HepG2 (cell line): ENCODE results near the gene PLPPR5. TPM values are rescaled to one million over a fixed set of nuclear protein-coding genes. Genes with fewer than 3 reads are reported as not detected.

Experiments used
- ATAC-seq: fragments of 200-7000 bp; cut with Tn5 transposase; 3 replicates; pipeline ENCODE4 v1.9.1; 2020; ENCODE audit warnings: mild to moderate bottlenecking, moderate library complexity
- BruUV-seq: library from RNA; stranded (reverse); fragments of 400-500 nt; replicated peaks from 2 replicates; lab custom pipeline; 2021; lab: Mats Ljungman, UMichigan
- CTCF ChIA-PET: fragments of 300-600 bp; formaldehyde crosslinking; extraction: SDS; loops from one replicate; lab custom pipeline; 2021; ENCODE audit warnings: low total read pairs, inconsistent platforms, low intra/inter-chr PET ratio; lab: Yijun Ruan, JAX
- POLR2A ChIA-PET: fragments of 350-600 bp; sonication (Branson Sonifier 250); formaldehyde crosslinking; loops from one replicate; lab custom pipeline; 2020; ENCODE audit warnings: antibody characterized with exemption, inconsistent platforms; lab: Yijun Ruan, JAX
- DNase-seq: peaks from one replicate; pipeline ENCODE4 v3.0.0-alpha.2; 2015; ENCODE audit warnings: low spot score
- FAIRE-seq: peaks from 3 replicates; lab custom pipeline; 2011; peaks lifted over from hg19 to GRCh38; lab: Jason Lieb, UNC
- H2AFZ ChIP-seq: one replicate; pipeline ENCODE4 v1.6.1; 2011; ENCODE audit warnings: low read length, inconsistent platforms
- H3K27ac ChIP-seq: fragments of 300-600 bp; 3 replicates; pipeline ENCODE4 v1.8.0; 2011; ENCODE audit warnings: mixed run types, mild to moderate bottlenecking, mixed read lengths, low read length, inconsistent platforms; ENCODE audit not compliant: insufficient read depth; ENCODE audit errors: extremely low read length
- H3K27me3 ChIP-seq, 2 experiments: fragments of 200-600 bp in 1 of 2; 2 replicates in 1 of 2; 3 replicates in 1 of 2; pipeline versions ENCODE4 v1.6.0 to v1.8.0; 2011; ENCODE audit warnings: low read length in 2 of 2, mild to moderate bottlenecking in 2 of 2, moderate library complexity in 2 of 2, inconsistent platforms in 1 of 2; ENCODE audit not compliant: insufficient read depth in 2 of 2, control insufficient read depth in 1 of 2
- H3K36me3 ChIP-seq, 2 experiments: fragments of 200-600 bp in 1 of 2; replicated peaks in 1 of 2; 2 replicates in 1 of 2; 3 replicates in 1 of 2; pipeline versions ENCODE4 v1.5.1 to v1.8.0; 2011; ENCODE audit warnings: low read length in 2 of 2, inconsistent platforms in 1 of 2; ENCODE audit not compliant: insufficient read depth in 2 of 2, control insufficient read depth in 1 of 2
- H3K4me1 ChIP-seq: 2 replicates; pipeline ENCODE4 v1.5.1; 2012; ENCODE audit warnings: low read length, inconsistent platforms; ENCODE audit not compliant: insufficient read depth
- H3K4me2 ChIP-seq: 2 replicates; pipeline ENCODE4 v1.6.0; 2011; ENCODE audit warnings: low read depth, low read length, inconsistent platforms
- H3K4me3 ChIP-seq, 3 experiments: fragments of 200-600 bp in 1 of 3; sonication (generic), shearing (Covaris generic) in 1 of 3; replicated peaks in 1 of 3; 2 replicates each; pipeline ENCODE4 v1.5.1; 2011 to 2016; ENCODE audit warnings: low read length in 3 of 3, inconsistent platforms in 2 of 3, low read depth in 2 of 3, mild to moderate bottlenecking in 2 of 3, control low read depth in 1 of 3, mixed read lengths in 1 of 3; ENCODE audit not compliant: insufficient read depth in 1 of 3
- H3K79me2 ChIP-seq: one replicate; pipeline ENCODE4 v1.6.1; 2011; ENCODE audit warnings: low read length, inconsistent platforms; ENCODE audit not compliant: insufficient read depth
- H3K9ac ChIP-seq: 2 replicates; pipeline ENCODE4 v1.6.0; 2011; ENCODE audit warnings: mild to moderate bottlenecking, low read depth, low read length, inconsistent platforms; ENCODE audit not compliant: insufficient read depth
- H3K9me3 ChIP-seq: 2 replicates; pipeline ENCODE4 v1.5.1; 2012; ENCODE audit warnings: mild to moderate bottlenecking, low read length
- H4K20me1 ChIP-seq: 2 replicates; pipeline ENCODE4 v1.6.0; 2011; ENCODE audit warnings: inconsistent platforms, mild to moderate bottlenecking, low read length, moderate library complexity; ENCODE audit not compliant: insufficient read depth
- CREB3 ChIP-seq: sonication (generic); formaldehyde crosslinking; IDR thresholded peaks from 2 replicates; pipeline ENCODE4 v1.5.0; 2020; ENCODE audit warnings: missing genetic modification reagents
- FOXK2 ChIP-seq: fragments of 450-650 bp; IDR thresholded peaks from 2 replicates; pipeline ENCODE4 v1.6.1; 2016
- FOXO4 ChIP-seq: sonication (generic); formaldehyde crosslinking; conservative IDR thresholded peaks from 2 replicates; pipeline ENCODE4 v1.8.1; 2023; ENCODE audit warnings: missing genetic modification reagents
- KMT2B ChIP-seq: IDR thresholded peaks from 2 replicates; pipeline ENCODE4 v1.6.1; 2016; ENCODE audit warnings: missing genetic modification reagents, missing compliant biosample characterization
- MNT ChIP-seq: fragments of 450-650 bp; IDR thresholded peaks from 2 replicates; pipeline ENCODE4 v1.6.1; 2016
- RBM39 ChIP-seq: fragments of 200-400 bp; formaldehyde crosslinking; IDR thresholded peaks from one replicate; pipeline ENCODE4 v1.6.1; 2018; ENCODE audit warnings: antibody characterized with exemption, mild to moderate bottlenecking, low read depth, low read length; ENCODE audit not compliant: poor library complexity, severe bottlenecking
- REXO4 ChIP-seq: sonication (generic); formaldehyde crosslinking; IDR thresholded peaks from 2 replicates; pipeline ENCODE4 v1.8.0; 2022; ENCODE audit warnings: missing genetic modification reagents, mild to moderate bottlenecking, borderline replicate concordance
- RFXAP ChIP-seq: sonication (generic); formaldehyde crosslinking; IDR thresholded peaks from 2 replicates; pipeline ENCODE4 v1.4.0; 2020; ENCODE audit warnings: missing genetic modification reagents, borderline replicate concordance
- SAFB2 ChIP-seq: sonication (generic); formaldehyde crosslinking; IDR thresholded peaks from 2 replicates; pipeline ENCODE4 v1.5.1; 2020; ENCODE audit warnings: missing genetic modification reagents, low read depth, mild to moderate bottlenecking, borderline replicate concordance
- SSRP1 ChIP-seq: IDR thresholded peaks from 2 replicates; pipeline ENCODE4 v1.6.1; 2016; ENCODE audit warnings: control low read depth
- THAP11 ChIP-seq: IDR thresholded peaks from 2 replicates; pipeline ENCODE4 v1.6.1; 2016; ENCODE audit warnings: missing biosample characterization, missing genetic modification reagents
- TOE1 ChIP-seq: sonication (generic); formaldehyde crosslinking; IDR thresholded peaks from 2 replicates; pipeline ENCODE4 v1.4.0; 2020; ENCODE audit warnings: mild to moderate bottlenecking, missing genetic modification reagents
- ZBTB39 ChIP-seq: sonication (generic); formaldehyde crosslinking; IDR thresholded peaks from 2 replicates; pipeline ENCODE4 v1.5.0; 2020; ENCODE audit warnings: missing genetic modification reagents
- ZFP82 ChIP-seq: sonication (generic); formaldehyde crosslinking; IDR thresholded peaks from 2 replicates; pipeline ENCODE4 v1.5.1; 2020; ENCODE audit warnings: mild to moderate bottlenecking, missing genetic modification reagents, borderline replicate concordance
- ZNF276 ChIP-seq: sonication (generic); formaldehyde crosslinking; IDR thresholded peaks from 2 replicates; pipeline ENCODE4 v1.4.0; 2020; ENCODE audit warnings: mild to moderate bottlenecking, low read depth, missing genetic modification reagents
- ZNF615 ChIP-seq: sonication (generic); formaldehyde crosslinking; IDR thresholded peaks from 2 replicates; pipeline ENCODE4 v1.5.0; 2020; ENCODE audit warnings: mild to moderate bottlenecking, missing genetic modification reagents, borderline replicate concordance
- ZNF672 ChIP-seq: sonication (generic); formaldehyde crosslinking; IDR thresholded peaks from 2 replicates; pipeline ENCODE4 v1.8.1; 2022; ENCODE audit warnings: missing genetic modification reagents
- ZSCAN25 ChIP-seq: sonication (generic); formaldehyde crosslinking; IDR thresholded peaks from 2 replicates; pipeline ENCODE4 v1.8.0; 2022; ENCODE audit warnings: mild to moderate bottlenecking, missing genetic modification reagents
- WGBS: methylation state at CpG from one replicate; pipeline ENCODE4 v1.1.6; 2017; ENCODE audit warnings: low lambda C conversion rate; 5-methylcytosine and 5-hydroxymethylcytosine counted together
- in situ Hi-C: cut with HindIII; loops from 2 replicates; pipeline ENCODE4 v1.10.0; 2017; ENCODE audit warnings: low pct_unique_long_range_greater_than_20kb; ENCODE audit not compliant: extremely low pct_ligation_motif_present
- intact Hi-C: fragments of 100-400 bp; cut with micrococcal nuclease; formaldehyde crosslinking; loops from one replicate; pipeline ENCODE4 v1.10.0; 2022; ENCODE audit not compliant: unreplicated experiment
- polyA plus RNA-seq, 8 experiments: library from polyadenylated mRNA; depleted of rRNA in 3 of 8; stranded (reverse) in 7 of 8; unstranded in 1 of 8; fragments of >200 nt; fragmentation: Illumina TruSeq in 4 of 8; extraction: Trizol in 4 of 8; gene quantifications; 2 replicates each; pipeline versions ENCODE4 v1.2.1 to v1.2.3, GENCODE V29; 2011 to 2016; ENCODE audit warnings: low read depth in 4 of 8, missing spikeins in 1 of 8, mixed read lengths in 1 of 8; ENCODE audit not compliant: insufficient read depth in 1 of 8
- total RNA-seq, 5 experiments: library from RNA; depleted of rRNA; stranded (reverse); fragments of >200 nt; fragmentation: Illumina TruSeq; extraction: Trizol; gene quantifications; 2 replicates each; pipeline ENCODE4 v1.2.3, GENCODE V29; 2016; ENCODE audit warnings: low read depth in 1 of 5

The PLPPR5 gene
- total and polyA plus RNA-seq, 2 of the 13 experiments (the other 11 are each of a cell fraction or from before 2014, with no cell fraction given) = not detected

GRCh38 chr1:98897479-98897878, 107.2 kb downstream of the PLPPR5 start:
- H3K4me3 ChIP-seq = no peak overlapping the region
- DNase-seq (no peak), FAIRE-seq (no peak), ATAC-seq (no peak)
- POLR2A ChIA-PET = no interaction called here
- no peaks in the 10 kb centered on the region for H3K27me3 ChIP-seq
- no peaks in the 10 kb centered on the region for H3K79me2 ChIP-seq
- BruUV-seq = no TSS peak
- H3K27ac ChIP-seq = no peak overlapping the region
- H3K9ac ChIP-seq = no peak overlapping the region
- no peaks in the 10 kb centered on the region for H3K36me3 ChIP-seq
- in situ Hi-C loops = no loop called here
- H4K20me1 ChIP-seq = no peaks in the 10 kb centered on the region
- CTCF ChIA-PET = no interaction called here
- 24% methylated on average over 2 of the region's 2 CpGs for WGBS
- H2AFZ ChIP-seq = no peak overlapping the region
- no peaks in the 10 kb centered on the region for H3K4me1 ChIP-seq
- H3K4me2 ChIP-seq = no peak overlapping the region
- H3K9me3 ChIP-seq = no peaks in the 10 kb centered on the region
- intact Hi-C loops = no loop called here
- TF ChIP-seq ZNF672 (CRISPR knock-in tag) (no peak), ZNF615 (no peak), RBM39 (no peak), ZBTB39 (CRISPR knock-in tag) (no peak), CREB3 (CRISPR knock-in tag) (no peak), FOXO4 (CRISPR knock-in tag) (no peak), ZNF276 (CRISPR knock-in tag) (no peak), ZSCAN25 (no peak), SSRP1 (no peak), THAP11 (no peak), KMT2B (CRISPR knock-in tag) (no peak), TOE1 (CRISPR knock-in tag) (no peak), REXO4 (no peak), SAFB2 (CRISPR knock-in tag) (no peak), RFXAP (no peak), MNT (no peak), FOXK2 (no peak), ZFP82 (no peak)
